ENCODE data around the gene USP13. TPM values are rescaled to one million over a fixed set of nuclear protein-coding genes. Genes with fewer than 3 reads are reported as not detected.

USP13 gene
- total RNA-seq, 4 donors from 2014 or later = 117 to 453 (median 249) TPM

DNA sequence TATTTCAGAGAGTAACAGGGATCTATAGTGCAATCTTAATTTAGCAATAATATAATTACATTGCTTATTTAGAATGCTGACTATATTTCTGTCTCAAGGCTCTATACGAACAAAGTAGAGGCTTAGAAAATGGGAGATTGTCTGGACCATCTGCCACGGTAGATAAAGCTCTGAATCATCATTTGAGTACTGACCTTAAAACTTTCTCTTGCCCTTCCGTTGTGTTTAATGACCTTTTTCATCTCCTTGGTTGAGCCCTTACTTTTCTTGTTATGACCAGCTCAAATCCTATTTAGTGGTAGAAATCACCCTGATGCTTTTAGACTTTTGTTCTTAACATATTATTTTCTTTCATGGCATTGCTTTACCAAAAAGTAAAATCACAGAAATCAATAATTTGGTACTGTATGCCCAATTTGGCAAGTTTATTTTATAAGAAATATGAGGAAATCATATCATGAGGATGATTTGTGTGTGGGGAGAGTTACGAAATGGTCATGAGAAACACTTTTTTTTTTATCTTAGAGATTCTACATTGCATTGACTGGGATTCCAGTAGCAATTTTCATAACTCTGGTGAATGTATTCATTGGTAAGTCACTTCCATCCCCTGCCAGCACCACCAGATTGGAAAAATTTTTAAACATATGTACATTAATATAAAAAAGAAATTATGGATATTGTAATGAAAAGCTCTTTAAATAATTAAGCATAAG, 37.2 kb upstream of the USP13 start:
- DNase-seq (no peak), ATAC-seq (no peak)
- TF ChIP-seq POLR2A (IDR thresholded peaks at IDR 0.05) (no peak), CTCF (IDR thresholded peaks at IDR 0.05 in 4 of 5, conservative IDR thresholded peaks at IDR 0.05 in 1 of 5) (no peak)
- Histone ChIP-seq H3K27ac (no peak overlapping the region), H3K4me3 (no peak overlapping the region), H3K27me3 (no peaks in the 10 kb centered on the region), H3K36me3 (peaks cover 4 to 40% of the 10 kb centered on the region in 2 donors), H3K9me3 (no peaks in the 10 kb centered on the region), H3K4me1 (peaks cover 0 to 2% of the 10 kb centered on the region in 2 donors)
- in situ Hi-C loops (cut with MboI; ENCODE audit: low sequenced_read_pairs in 4 of 4) (loop anchor here in 1 of 4 donors (25.0 kb wide), 1 partner anchor 478 kb away; the partner anchor contains the start of gene PIK3CA), intact Hi-C loops (cut with DNase I; ENCODE audit: low total_unique reads) (no loop called here)

DNA sequence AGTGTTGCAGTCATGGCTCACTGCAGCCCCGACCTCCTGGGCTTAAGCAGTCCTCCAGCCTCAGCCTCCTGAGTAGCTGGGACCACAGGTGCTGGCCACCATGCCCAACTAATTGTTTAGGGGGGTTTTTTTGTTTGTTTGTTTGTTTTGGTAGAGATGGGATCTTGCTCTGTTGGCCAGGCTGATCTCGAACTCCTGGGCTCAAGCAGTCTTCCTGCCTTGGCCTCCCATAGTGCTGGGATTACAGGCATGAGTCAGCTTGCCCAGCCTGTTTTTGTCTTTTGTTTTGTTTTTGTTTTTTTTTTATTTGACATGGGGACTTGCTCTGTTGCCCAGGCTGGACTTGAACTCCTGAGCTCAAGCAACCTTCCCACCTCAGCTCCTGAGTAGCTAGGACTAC, 30.8 kb upstream of the USP13 start:
- intact Hi-C loops (cut with DNase I; ENCODE audit: low total_unique reads) = no loop called here
- Histone ChIP-seq H3K27me3 (no peaks in the 10 kb centered on the region), H3K27ac (no peak overlapping the region), H3K4me1 (no peaks in the 10 kb centered on the region), H3K36me3 (peaks cover 9 to 77% of the 10 kb centered on the region in 2 donors), H3K9me3 (no peaks in the 10 kb centered on the region), H3K4me3 (no peak overlapping the region)
- DNase-seq = no peak
- in situ Hi-C loops (cut with MboI; ENCODE audit: low sequenced_read_pairs in 4 of 4) = loop anchor here in 1 of 4 donors (25.0 kb wide), 1 partner anchor 485 kb away; the partner anchor contains the start of gene PIK3CA
- ATAC-seq = no peak
- TF ChIP-seq CTCF (IDR thresholded peaks at IDR 0.05 in 4 of 5, conservative IDR thresholded peaks at IDR 0.05 in 1 of 5) (no peak), POLR2A (IDR thresholded peaks at IDR 0.05) (no peak)

DNA sequence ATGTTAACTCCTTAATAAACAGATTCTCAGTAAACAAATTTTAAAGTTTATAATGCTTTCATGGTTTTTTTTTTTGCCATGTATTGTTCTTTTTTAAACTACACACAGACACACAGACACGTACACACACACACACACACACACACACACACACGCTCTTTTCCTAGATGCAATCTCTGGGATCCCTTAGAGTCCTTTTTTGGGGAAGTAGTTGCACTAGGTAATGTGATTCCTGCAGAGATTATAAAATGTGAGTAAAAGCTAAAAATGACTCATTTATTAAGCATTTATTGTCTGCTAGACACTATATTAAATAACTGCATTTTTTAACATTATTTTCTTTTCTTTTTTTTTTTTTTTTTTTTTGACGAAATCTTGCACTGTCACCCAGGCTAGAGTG, 28.4 kb upstream of the USP13 start:
- H3K9me3 ChIP-seq = no peaks in the 10 kb centered on the region
- intact Hi-C loops (cut with DNase I; ENCODE audit: low total_unique reads) = no loop called here
- in situ Hi-C loops (cut with MboI; ENCODE audit: low sequenced_read_pairs in 4 of 4) = loop anchor here in 1 of 4 donors (25.0 kb wide), 1 partner anchor 487 kb away; the partner anchor contains the start of gene PIK3CA
- peaks cover 6 to 58% of the 10 kb centered on the region in 2 donors for H3K36me3 ChIP-seq
- H3K27me3 ChIP-seq = no peaks in the 10 kb centered on the region
- ATAC-seq (no peak), DNase-seq (no peak)
- no peak overlapping the region for H3K4me3 ChIP-seq
- TF ChIP-seq POLR2A (IDR thresholded peaks at IDR 0.05) (no peak), CTCF (IDR thresholded peaks at IDR 0.05 in 4 of 5, conservative IDR thresholded peaks at IDR 0.05 in 1 of 5) (no peak)
- H3K27ac ChIP-seq = no peak overlapping the region
- H3K4me1 ChIP-seq = no peaks in the 10 kb centered on the region

DNA sequence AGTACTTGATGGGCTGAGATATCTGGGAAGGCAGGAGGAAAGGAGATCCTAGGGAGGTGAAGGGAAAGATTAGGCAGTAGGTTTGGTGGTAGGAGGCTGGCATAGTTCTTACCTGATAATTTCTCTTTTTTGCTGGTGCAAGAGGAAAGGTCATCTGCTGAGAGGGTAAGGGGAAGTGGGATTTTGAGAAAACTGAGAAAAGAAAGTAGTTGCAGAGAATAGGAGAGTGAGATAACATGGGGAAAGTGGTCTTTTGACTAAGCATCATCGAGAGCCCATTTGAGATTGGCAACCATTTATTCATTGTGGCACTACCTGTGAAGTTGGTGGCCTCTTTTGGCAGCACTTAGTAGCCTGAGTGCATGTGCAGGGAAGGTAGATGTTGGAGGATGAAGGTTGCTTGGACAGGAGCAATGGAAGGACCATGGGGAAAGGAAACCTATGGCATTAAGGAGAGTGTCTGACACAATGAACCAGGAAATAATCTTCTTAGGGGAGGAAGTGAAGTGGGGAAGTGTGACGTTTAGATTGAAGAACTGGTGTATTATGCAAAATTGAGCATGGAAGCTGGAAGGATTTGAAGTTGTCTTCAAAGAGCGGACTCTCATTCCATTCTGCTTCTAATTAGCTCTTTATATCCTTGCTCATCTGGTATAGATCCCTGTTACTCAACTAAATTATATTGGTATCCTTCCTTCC, 21.9 kb upstream of the USP13 start:
- no peaks in the 10 kb centered on the region for H3K27me3 ChIP-seq
- H3K4me3 ChIP-seq = no peak overlapping the region
- no peak for ATAC-seq
- no peaks in the 10 kb centered on the region for H3K9me3 ChIP-seq
- H3K36me3 ChIP-seq = peaks cover 0 to 3% of the 10 kb centered on the region in 2 donors
- no peak overlapping the region for H3K27ac ChIP-seq
- intact Hi-C loops (cut with DNase I; ENCODE audit: low total_unique reads) = no loop called here
- no peaks in the 10 kb centered on the region for H3K4me1 ChIP-seq
- in situ Hi-C loops (cut with MboI; ENCODE audit: low sequenced_read_pairs in 4 of 4) = no loop called here
- TF ChIP-seq CTCF (IDR thresholded peaks at IDR 0.05 in 4 of 5, conservative IDR thresholded peaks at IDR 0.05 in 1 of 5) = no peak
- TF ChIP-seq POLR2A (IDR thresholded peaks at IDR 0.05) = no peak
- DNase-seq = no peak
